Muscle of leg (tissue), 11 donors: ENCODE data around the gene IGFBP6. TPM values are rescaled to one million over a fixed set of nuclear protein-coding genes. Genes with fewer than 3 reads are reported as not detected.

Experiments used
- DNase-seq: peaks from one replicate; pipeline ENCODE4 v3.0.0; 2013
- H3K27ac ChIP-seq: one replicate; pipeline ENCODE4 v1.5.1; 2013; ENCODE audit warnings: mild to moderate bottlenecking, low read length, control low read depth
- H3K27me3 ChIP-seq: one replicate; pipeline ENCODE4 v1.6.1; 2013; ENCODE audit warnings: low read length; ENCODE audit not compliant: control insufficient read depth, insufficient read depth
- H3K36me3 ChIP-seq: one replicate; pipeline ENCODE4 v1.6.1; 2013; ENCODE audit warnings: low read length; ENCODE audit not compliant: control insufficient read depth, insufficient read depth
- H3K4me1 ChIP-seq: one replicate; pipeline ENCODE4 v1.6.1; 2013; ENCODE audit warnings: low read length; ENCODE audit not compliant: control insufficient read depth, insufficient read depth
- H3K4me3 ChIP-seq: one replicate; pipeline ENCODE4 v1.5.1; 2013; ENCODE audit warnings: low read length, control low read depth
- H3K9me3 ChIP-seq: replicated peaks from 2 replicates; pipeline ENCODE4 v1.6.1; 2013; ENCODE audit warnings: low read depth, low read length; ENCODE audit not compliant: control insufficient read depth
- WGBS: methylation state at CpG from one replicate; pipeline ENCODE4 v1.1.5; 2013; ENCODE audit warnings: missing lambda C conversion rate; ENCODE audit not compliant: insufficient coverage; 5-methylcytosine and 5-hydroxymethylcytosine counted together
- polyA plus RNA-seq, 8 donors: library from polyadenylated mRNA; unstranded; fragments of 120-200 nt; gene quantifications; one replicate each; pipeline versions ENCODE4 v1.2.1 to v1.2.3, GENCODE V29; 2013; ENCODE audit warnings: inconsistent platforms in 1 of 8, low replicate concordance in 1 of 8; ENCODE audit not compliant: insufficient read length in 8 of 8, insufficient read depth in 1 of 8
- total RNA-seq: library from RNA; stranded (reverse); fragments of 120-200 nt; gene quantifications from one replicate; pipeline ENCODE4 v1.2.4, GENCODE V29; 2013

IGFBP6 gene
- total and polyA plus RNA-seq, 9 donors = 50.7 to 181 (median 101) TPM

DNA sequence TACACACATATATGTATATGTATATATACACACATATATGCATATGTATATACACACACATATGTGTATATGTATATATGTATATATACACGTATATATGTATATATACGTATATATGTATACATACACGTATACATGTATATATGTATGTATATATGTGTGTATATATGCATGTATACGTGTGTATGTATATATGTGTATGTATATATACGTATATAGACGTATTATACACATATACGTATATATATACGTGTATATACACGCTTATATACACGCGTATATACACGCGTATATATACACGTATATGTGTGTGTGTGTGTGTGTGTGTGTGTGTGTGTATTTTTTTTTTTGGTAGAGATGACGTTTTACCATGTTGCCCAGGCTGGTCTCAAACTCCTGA, 50.2 kb downstream of the IGFBP6 start:
- H3K36me3 ChIP-seq = no peaks in the 10 kb centered on the region
- H3K27ac ChIP-seq = no peak overlapping the region
- H3K4me3 ChIP-seq = no peak overlapping the region
- DNase-seq = no peak
- no peaks in the 10 kb centered on the region for H3K27me3 ChIP-seq
- no peaks in the 10 kb centered on the region for H3K4me1 ChIP-seq
- no CpG with 5 or more reads among the region's 15 CpGs for whole genome bisulfite sequencing
- no peaks in the 10 kb centered on the region for H3K9me3 ChIP-seq

DNA sequence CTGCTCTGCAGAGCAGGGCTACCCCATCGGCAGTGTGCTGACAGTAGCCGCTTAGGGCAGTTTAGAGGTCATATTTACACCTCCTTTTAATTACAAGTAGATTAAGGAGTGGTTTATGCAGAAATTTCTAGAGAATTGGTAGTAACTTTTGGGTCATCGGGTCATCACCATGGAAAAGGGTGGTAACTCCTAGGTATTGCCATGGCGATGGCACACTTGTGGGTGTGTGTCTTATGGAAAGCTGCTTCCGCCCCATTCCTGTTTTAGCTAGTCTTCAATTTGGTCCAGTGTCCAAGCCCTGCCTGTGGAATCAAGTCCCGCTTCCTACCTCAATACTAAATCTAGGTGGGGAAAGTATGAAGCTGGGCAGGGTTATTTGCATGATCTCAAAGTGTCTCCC, 53.6 kb downstream of the IGFBP6 start:
- H3K36me3 ChIP-seq = no peaks in the 10 kb centered on the region
- no peaks in the 10 kb centered on the region for H3K27me3 ChIP-seq
- no peak overlapping the region for H3K27ac ChIP-seq
- no CpG with 5 or more reads among the region's 6 CpGs for WGBS
- H3K4me1 ChIP-seq = no peaks in the 10 kb centered on the region
- no peak overlapping the region for H3K4me3 ChIP-seq
- H3K9me3 ChIP-seq = no peaks in the 10 kb centered on the region
- DNase-seq = no peak

Other genes with a start within 250 kb of the IGFBP6 start
- gene KRT78, start 248.7 kb upstream of the IGFBP6 start, total RNA-seq = not detected
- 1 to 10 TPM in 1 of 8 donors, under 1 TPM in 2, not detected in 5; 0.05 to 2.8 (median 0.79) TPM for gene KRT78, start 248.7 kb upstream of the IGFBP6 start, polyA plus RNA-seq
- gene KRT8, start 192.6 kb upstream of the IGFBP6 start, total RNA-seq = 1.1 TPM
- 10 to 100 TPM in 3 of 8 donors, 1 to 10 TPM in 5; 1.3 to 56.7 (median 4.6) TPM for gene KRT8, start 192.6 kb upstream of the IGFBP6 start, polyA plus RNA-seq
- 4.3 TPM for gene KRT18, start 148.5 kb upstream of the IGFBP6 start, total RNA-seq
- gene KRT18, start 148.5 kb upstream of the IGFBP6 start, polyA plus RNA-seq = 10 to 100 TPM in 3 of 8 donors, 1 to 10 TPM in 5; 3.6 to 39.0 (median 5.2) TPM
- gene EIF4B, start 91.2 kb upstream of the IGFBP6 start, total RNA-seq = 699 TPM
- gene EIF4B, start 91.2 kb upstream of the IGFBP6 start, polyA plus RNA-seq = 100 to 1,000 TPM; 353 to 473 (median 417) TPM
- gene TNS2, start 47.6 kb upstream of the IGFBP6 start, total RNA-seq = 49.3 TPM
- gene TNS2, start 47.6 kb upstream of the IGFBP6 start, polyA plus RNA-seq = 100 to 1,000 TPM in 3 of 8 donors, 10 to 100 TPM in 5; 66.8 to 119 (median 99.4) TPM
- gene SPRYD3, start 18.3 kb upstream of the IGFBP6 start, total RNA-seq = 15.2 TPM
- 10 to 100 TPM; 18.2 to 23.6 (median 20.5) TPM for gene SPRYD3, start 18.3 kb upstream of the IGFBP6 start, polyA plus RNA-seq
- gene SOAT2, start 5.8 kb downstream of the IGFBP6 start, total RNA-seq = 0.04 TPM
- gene SOAT2, start 5.8 kb downstream of the IGFBP6 start, polyA plus RNA-seq = 1 to 10 TPM in 2 of 8 donors, under 1 TPM in 6; 0.07 to 4.8 (median 0.21) TPM
- gene ZNF740, start 83.1 kb downstream of the IGFBP6 start, total RNA-seq = 19.0 TPM
- 10 to 100 TPM; 23.9 to 36.9 (median 28.5) TPM for gene ZNF740, start 83.1 kb downstream of the IGFBP6 start, polyA plus RNA-seq
- 21.4 TPM for gene CSAD, start 83.3 kb downstream of the IGFBP6 start, total RNA-seq
- gene CSAD, start 83.3 kb downstream of the IGFBP6 start, polyA plus RNA-seq = 10 to 100 TPM; 16.2 to 55.0 (median 31.6) TPM
- 0.80 TPM for gene ITGB7, start 109.6 kb downstream of the IGFBP6 start, total RNA-seq
- gene ITGB7, start 109.6 kb downstream of the IGFBP6 start, polyA plus RNA-seq = 1 to 10 TPM in 3 of 8 donors, under 1 TPM in 5; 0.27 to 1.4 (median 0.74) TPM
- gene RARG, start 134.5 kb downstream of the IGFBP6 start, total RNA-seq = 17.5 TPM
- 10 to 100 TPM; 20.1 to 44.5 (median 30.1) TPM for gene RARG, start 134.5 kb downstream of the IGFBP6 start, polyA plus RNA-seq
- gene ESPL1, start 170.6 kb downstream of the IGFBP6 start, total RNA-seq = 4.0 TPM
- gene ESPL1, start 170.6 kb downstream of the IGFBP6 start, polyA plus RNA-seq = 1 to 10 TPM; 4.6 to 9.8 (median 6.5) TPM
- 875 TPM for gene PFDN5, start 197.9 kb downstream of the IGFBP6 start, total RNA-seq
- 100 to 1,000 TPM; 451 to 711 (median 530) TPM for gene PFDN5, start 197.9 kb downstream of the IGFBP6 start, polyA plus RNA-seq
- gene MYG1, start 202.0 kb downstream of the IGFBP6 start, total RNA-seq = 47.5 TPM
- 10 to 100 TPM; 34.7 to 43.8 (median 37.0) TPM for gene MYG1, start 202.0 kb downstream of the IGFBP6 start, polyA plus RNA-seq
- 48.9 TPM for gene AAAS, start 223.9 kb downstream of the IGFBP6 start, total RNA-seq
- 10 to 100 TPM; 47.9 to 62.4 (median 52.3) TPM for gene AAAS, start 223.9 kb downstream of the IGFBP6 start, polyA plus RNA-seq
- gene SP7, start 238.7 kb downstream of the IGFBP6 start, total RNA-seq = 0.04 TPM
- under 1 TPM in 3 of 8 donors, not detected in 5; 0.05 to 0.20 (median 0.06) TPM for gene SP7, start 238.7 kb downstream of the IGFBP6 start, polyA plus RNA-seq